Spleen (tissue), 7 donors: Measurements from ENCODE around the gene PDZK1IP1.
"Not testable (repeated sequence)": the region's sequence is repeated elsewhere in the genome, so short reads cannot be mapped to it uniquely, and the experiment has no call there.

Experiments used
- POLR2A ChIP-seq, 3 donors: fragments of 450-650 bp; IDR thresholded peaks; one replicate each; pipeline ENCODE4 v1.5.1; 2017; ENCODE audit warnings: antibody characterized with exemption in 3 of 3, mild to moderate bottlenecking in 1 of 3
- POLR2AphosphoS5 ChIP-seq, 3 donors: sonication (generic); formaldehyde crosslinking; IDR thresholded peaks; one replicate each; pipeline ENCODE4 v1.5.1; 2017; ENCODE audit warnings: antibody characterized with exemption in 3 of 3
- TF ChIP-seq, protein P1 (sequence below), 11 experiments: fragments of 200-600 bp in 7 of 11; fragments of 450-650 bp in 4 of 11; sonication (generic) in 4 of 11; IDR thresholded peaks in 8 of 11; conservative IDR thresholded peaks in 3 of 11; 1 replicate in 7 of 11; 2 replicates in 4 of 11; pipeline versions ENCODE4 v1.4.0 to v1.8.0; 2016 to 2021; ENCODE audit warnings: antibody characterized with exemption in 11 of 11, inconsistent platforms in 4 of 11, mild to moderate bottlenecking in 1 of 11
- donor health status: DM: no; HTN: no; CAD: no; lungs with moderate emphysema.
- donor health status: DM: no; HTN: no; CAD: no.
- donor health status: DM: no; HTN: no; CAD: no.

DNA sequence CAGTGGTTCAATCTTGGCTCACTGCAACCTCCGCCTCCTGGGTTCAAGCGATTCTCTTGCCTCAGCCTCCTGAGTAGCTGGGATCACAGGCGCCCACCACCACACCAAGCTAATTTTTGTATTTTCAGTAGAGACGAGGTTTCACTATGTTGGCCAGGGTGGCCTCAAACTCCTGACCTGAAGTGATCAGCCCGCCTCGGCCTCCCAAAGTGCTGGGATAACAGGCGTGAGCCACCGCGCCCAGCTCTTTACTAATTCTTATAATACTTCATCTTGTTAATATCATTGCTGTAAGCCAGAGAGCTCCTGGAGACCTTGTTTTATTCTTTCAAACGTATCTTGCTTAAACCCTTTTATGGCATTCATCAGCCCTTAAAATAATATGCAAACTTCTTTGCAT, 3.7 kb upstream of the PDZK1IP1 start:
- TF ChIP-seq, protein P1, sequence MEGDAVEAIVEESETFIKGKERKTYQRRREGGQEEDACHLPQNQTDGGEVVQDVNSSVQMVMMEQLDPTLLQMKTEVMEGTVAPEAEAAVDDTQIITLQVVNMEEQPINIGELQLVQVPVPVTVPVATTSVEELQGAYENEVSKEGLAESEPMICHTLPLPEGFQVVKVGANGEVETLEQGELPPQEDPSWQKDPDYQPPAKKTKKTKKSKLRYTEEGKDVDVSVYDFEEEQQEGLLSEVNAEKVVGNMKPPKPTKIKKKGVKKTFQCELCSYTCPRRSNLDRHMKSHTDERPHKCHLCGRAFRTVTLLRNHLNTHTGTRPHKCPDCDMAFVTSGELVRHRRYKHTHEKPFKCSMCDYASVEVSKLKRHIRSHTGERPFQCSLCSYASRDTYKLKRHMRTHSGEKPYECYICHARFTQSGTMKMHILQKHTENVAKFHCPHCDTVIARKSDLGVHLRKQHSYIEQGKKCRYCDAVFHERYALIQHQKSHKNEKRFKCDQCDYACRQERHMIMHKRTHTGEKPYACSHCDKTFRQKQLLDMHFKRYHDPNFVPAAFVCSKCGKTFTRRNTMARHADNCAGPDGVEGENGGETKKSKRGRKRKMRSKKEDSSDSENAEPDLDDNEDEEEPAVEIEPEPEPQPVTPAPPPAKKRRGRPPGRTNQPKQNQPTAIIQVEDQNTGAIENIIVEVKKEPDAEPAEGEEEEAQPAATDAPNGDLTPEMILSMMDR (IDR thresholded peaks at IDR 0.05 in 8 of 11, conservative IDR thresholded peaks at IDR 0.05 in 3 of 11), result not testable (repeated sequence)
- not testable (repeated sequence) for TF ChIP-seq POLR2AphosphoS5, POLR2A (IDR thresholded peaks at IDR 0.05)
